IPS DF 4.7 (cell line): ENCODE measurements around the gene PLAU.
"Not testable (repeated sequence)": the region's sequence is repeated elsewhere in the genome, so short reads cannot be mapped to it uniquely, and the experiment has no call there.

Source experiments
- DNase-seq: peaks from one replicate; pipeline ENCODE4 v3.0.0-alpha.2; 2013; ENCODE audit warnings: low spot score; ENCODE audit errors: extremely low read depth

PLAU gene

DNA sequence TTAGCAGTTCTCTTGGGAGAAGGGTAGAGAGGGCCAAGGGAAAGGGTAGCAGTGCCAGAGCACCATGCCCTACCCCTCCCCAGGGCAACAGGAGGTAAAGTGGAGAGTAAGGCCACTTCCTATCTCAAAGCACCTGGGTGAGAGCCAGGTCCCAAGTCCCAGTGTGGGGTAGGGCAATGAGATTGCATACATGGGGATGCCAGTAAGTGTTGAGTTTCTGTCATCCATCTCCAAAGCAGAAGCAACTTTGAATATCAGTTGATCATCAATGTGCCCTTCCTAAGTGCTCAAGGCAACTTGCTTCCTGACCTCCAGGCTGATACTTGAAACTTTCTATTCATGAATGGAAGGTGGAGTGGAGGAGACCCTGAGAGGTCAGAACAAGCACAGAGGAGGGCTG lies 34.4 kb upstream of the PLAU start:
- DNase-seq = no peak

DNA sequence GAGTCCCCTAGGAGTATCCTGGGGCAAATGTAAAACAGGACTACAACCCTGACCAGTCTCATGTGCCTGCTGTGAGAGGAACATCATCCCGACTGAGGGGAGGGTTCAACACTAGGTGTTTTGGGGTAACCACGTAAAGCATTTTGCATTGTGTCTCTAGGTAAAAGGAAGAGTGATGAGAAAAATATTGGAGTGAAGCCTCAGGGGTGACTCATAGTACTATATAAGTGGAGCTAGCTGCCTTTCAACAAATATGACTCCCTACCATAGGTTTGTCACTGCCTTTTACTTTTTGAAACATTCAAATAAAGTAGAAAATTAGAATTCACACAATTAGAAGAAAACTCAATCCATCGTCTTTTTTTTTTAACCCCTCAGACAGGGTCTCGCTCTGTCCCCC lies 34.0 kb upstream of the PLAU start:
- no peak for DNase-seq

DNA sequence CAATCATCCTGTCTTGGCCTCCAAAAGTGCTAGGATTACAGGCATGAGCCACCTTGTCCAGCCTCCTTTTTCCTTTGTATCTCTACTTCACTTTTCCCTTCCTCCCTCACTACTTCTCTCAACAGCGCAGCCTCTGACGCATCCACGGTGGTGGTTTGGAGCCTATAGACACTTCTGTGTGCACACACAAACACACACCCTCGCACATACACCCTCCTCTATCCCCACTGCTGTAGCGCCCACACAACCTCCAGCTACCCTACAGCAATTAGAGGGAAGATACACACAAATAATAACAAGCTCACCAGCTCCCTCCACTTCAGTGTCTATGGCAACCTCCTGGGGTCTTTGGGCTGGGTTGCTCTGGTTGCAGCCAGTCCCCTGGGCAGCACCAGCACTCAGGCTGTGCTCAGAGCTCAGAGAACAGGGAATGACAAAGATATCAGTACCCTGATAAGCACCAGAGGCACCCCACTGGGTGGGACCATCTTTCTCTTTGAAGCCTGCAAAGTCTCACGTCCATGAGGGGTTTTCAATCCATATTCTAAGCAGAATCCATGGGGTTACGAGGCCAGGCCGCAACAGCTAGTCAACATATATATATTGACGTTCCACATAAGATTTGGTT lies 33.3 kb upstream of the PLAU start:
- no peak for DNase-seq

DNA sequence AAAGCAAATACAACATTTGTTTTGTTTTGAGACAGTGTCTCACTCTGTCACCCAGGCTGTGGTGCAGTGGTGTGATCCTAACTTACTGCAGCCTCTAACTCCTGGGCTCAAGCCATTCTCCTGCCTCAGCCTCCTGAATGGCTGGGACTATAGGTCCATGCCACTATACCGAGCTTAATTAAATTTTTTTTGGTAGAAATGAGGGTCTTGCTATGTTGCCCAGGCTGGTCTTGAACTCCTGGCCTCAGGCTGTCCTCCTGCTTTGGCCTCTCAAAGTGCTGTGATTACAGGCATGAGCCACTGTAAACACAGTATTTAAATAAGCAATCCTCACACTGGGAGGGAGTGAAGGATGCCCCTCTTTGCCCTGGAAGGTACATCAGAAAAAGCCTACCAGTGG lies 32.6 kb upstream of the PLAU start:
- no peak for DNase-seq

DNA sequence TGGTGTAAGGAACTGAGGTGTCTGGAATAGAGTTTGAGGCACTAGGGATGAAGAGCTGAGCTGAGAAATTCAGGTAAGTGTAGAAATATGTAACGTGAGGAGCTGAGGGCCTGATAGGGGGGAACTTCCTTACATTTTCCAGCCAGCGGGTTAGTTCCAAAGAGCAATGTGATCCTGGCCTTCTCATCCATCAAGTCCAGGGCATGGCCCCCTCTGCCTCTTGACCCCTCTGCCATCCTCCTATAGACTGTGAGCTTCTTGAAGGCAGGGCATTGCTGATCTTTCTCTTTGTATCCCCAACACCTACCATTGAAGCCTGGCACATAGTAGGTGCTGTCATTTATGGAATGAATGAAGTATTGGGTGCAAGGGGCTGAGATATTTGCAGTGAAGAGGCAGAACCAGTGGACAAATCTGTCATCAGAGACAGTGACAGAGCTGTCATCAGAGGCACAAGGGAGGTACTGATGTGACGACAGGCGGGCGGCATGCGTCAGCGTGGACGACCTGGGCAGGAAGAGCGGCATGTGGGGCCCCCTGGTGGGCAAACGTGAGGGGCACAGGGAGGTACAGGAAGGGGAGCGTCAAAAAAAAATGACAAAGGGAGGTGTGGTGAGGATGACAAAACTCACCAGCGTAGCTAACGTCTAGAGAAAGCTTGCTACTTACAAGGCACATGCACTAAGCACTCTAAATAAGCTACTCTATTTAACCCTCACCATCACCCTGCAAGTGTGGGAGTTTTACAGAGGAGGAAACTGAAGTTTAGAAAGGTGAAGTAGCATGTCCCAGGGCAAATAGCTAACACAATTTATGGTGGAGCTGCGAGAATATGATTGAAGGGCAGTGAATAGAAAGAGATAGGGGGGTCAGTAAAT lies 31.4 kb upstream of the PLAU start:
- no peak for DNase-seq

DNA sequence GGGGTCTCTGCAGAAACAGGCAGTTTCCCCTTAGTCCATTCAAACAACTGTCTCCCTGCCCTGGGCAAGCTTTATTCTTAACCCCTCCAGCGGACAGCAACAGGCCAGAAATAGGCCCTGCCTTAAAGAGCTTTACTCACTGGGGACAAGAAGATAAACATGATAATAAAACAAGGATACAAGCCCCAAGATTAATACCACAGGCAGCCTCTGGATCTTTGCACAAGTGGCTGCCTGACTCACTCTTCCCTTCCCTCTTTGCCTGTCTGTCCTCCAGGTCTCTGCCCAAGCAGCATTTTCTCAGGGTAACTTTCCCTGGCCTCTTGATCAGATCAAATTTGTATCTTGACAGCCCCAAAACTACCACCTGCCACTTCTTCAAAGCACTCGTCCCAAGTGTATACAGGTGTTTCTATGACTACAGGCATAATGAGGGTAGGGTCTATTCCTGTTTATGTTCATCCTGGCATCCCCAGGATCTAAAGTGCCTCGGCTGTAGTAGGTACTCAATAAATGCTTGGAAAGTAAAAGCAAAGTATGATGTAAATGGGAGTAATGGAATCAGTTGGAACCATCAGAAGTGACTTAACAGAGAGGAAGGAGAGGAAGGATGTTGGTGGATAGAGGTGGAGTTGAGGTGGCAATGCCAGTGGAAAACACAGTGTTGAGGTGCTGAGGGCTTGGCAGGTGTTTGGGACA lies 29.6 kb upstream of the PLAU start:
- no peak for DNase-seq

DNA sequence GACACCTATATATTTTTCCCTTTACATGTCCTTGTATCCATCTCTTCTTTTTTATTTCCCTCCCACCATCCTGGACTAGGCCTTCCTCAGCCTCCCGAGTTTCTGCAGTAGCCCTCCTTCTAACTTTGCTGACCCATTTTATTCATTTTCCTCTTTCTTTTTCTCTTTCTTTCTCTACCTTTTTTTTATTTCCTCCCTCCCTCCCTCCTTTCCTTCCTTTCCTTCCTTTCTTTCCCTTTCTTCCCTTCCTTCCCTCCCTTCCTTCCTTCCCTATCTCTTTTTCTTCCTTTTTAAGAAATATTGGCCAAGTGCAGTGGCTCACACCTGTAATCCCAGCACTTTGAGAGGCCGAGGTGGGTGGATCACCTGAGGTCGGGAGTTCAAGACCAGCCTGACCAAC lies 26.9 kb upstream of the PLAU start:
- no peak for DNase-seq

DNA sequence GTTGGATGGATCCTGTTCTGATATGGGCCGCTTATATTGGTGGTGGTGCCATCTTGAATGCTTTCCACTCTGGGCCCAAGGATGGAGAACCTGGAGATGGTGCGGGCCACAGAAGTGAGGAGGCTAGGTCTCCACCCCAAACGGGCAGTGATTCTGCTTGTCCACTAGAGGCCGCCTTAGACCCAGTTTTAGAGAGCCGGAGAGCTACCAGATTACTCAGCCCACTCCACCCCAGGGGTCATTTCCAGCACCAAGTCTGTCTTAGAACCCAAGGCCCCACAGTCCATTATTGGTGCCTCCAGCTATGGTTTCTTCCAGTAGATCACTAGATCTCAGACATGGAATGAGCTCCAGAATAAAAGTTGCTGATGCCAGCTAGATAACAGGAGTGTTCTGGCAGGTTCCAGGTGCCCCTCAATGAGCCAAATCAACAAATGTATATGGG lies 24.8 kb upstream of the PLAU start:
- peak; percentile 74 for DNase-seq

DNA sequence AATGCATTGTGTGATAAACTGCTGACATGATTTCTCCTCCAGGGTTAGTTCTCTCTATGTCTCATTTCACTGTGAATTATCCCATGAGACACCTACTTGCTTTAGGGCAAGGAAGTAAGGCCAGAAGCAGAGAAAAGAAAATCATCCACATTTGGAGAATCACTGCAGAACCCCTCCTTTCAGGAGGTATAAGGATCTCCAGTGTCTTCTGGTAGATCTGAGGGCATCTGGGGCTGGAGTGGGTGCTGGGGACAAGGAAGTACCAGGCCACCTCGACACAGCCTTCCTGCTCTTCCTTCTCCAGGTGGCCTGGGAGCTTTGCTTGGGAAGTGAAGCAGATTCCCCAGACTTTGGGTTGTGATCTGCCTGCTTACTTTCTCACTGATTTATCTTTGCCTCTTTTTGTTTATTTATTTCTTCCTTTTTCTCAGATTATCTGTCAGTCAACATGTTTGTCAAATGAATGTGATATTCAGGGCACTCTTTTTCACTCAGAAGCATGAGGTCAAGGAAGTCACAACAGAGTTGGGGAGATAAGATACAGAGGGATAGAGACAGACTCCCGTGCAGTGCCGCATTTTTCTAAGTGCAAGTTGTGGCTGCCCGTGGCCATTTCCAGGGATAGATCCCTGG lies 24.2 kb upstream of the PLAU start:
- DNase-seq = no peak

DNA sequence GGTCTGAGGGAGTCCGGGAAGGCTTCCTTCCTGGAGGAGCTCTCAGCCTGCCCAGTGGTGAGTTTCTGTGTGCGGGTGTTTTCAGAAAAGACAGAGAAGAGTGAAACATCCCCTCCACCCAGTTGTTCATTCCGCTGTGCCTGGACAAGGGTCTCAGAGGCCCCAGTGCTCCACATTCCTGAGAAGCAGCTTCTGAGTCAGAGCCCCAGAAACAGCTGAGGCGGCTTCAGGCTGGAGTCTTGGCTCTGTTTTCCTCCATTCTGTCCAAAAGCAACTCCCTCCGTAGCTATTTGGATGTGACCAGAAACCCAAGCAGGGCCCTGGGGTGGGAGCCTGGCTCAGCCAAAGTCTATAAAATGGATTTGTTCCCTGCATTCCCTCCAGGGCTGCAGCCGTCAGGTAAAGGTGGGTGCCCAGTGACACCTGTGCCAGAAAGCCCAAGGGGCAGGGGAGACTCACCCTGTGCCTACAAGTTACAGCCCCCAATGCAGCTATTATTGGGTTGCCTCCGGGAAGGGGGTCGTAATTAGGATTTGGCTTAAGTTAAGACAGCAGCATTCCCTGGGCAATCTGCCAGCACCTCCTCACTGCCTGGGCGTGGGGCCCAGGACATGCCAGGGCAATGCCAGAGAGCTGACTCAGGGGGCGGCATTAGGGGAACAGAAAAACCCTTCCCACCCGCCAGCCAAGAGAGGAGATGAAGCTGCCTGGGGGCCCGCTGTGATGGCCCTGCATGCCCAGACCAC lies 23.5 kb upstream of the PLAU start:
- DNase-seq = no peak

DNA sequence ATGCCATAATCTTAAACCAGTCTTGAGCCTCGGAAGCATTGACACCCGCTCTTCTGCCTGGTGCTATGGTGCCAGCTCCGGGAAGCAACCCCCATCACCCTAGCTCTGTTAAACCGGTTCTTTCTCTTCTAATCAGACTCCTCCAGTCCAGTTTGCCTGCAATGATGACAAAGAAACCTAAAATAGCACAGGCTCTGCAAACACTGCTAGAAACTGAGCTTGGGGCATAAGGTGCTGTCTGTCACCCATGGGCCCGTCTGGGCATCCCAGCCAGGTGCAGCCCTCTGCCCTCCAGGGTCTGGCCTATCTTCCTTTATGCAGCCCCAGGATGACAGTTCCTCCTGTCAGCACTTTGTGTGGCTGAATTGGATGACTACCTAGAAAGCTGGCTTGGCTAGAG lies 22.4 kb upstream of the PLAU start:
- no peak for DNase-seq

DNA sequence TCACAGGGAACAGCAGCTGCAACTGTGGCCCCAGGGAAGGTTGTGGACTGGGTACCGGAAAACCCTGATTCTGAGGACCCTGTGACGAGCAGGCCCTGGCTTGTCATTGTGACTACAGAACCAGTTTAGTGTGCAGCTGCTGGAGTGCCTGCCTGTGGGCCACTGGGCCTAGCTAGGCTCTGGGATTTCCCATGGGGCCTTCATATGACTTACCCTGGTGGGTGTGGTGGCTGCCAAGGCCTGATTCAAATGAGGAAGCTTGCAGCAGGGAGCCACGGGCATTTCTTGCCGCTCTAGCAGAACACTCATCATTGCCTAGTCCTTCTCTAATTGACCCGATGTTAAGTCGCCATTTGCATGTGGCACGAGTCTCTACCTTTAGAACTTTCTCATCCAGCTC lies 21.9 kb upstream of the PLAU start:
- no peak for DNase-seq

DNA sequence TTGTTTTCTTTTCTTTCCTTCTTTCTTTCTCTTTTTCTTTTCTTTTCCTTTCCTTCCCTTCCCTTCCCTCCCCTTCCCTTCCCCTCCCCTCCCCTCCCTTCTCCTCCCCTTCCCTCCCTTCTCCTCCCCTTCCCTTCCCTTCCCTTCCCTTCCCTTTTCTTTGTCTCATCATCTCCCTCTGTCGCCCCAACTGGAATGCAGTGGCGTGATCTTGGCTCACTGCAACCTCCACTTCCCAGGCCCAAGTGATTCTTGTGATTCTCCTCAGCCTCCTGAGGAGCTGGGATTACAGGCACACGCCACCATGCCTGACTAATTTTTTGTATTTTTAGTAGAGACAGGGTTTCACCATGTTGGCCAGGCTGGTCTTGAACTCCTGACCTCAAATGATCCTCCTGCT lies 21.5 kb upstream of the PLAU start:
- not testable (repeated sequence) for DNase-seq

DNA sequence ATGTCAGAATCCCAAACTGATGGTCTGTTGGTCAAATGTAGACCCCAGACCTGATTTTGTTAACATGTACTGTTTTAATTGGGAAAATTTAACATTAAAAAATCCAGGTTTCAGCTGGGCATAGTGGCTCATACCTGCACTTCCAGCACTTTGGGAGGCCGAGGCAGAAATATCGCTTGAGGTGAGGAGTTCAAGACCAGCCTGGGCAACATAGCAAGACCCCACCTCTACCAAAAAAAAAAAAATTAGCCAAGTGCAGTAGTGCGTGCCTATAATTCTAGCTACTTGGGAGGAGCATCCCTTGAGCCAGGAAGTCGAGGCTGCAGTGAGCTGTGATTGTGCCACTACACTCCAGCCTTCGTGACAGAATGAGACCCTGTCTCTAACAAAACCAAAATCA lies 20.7 kb upstream of the PLAU start:
- no peak for DNase-seq

DNA sequence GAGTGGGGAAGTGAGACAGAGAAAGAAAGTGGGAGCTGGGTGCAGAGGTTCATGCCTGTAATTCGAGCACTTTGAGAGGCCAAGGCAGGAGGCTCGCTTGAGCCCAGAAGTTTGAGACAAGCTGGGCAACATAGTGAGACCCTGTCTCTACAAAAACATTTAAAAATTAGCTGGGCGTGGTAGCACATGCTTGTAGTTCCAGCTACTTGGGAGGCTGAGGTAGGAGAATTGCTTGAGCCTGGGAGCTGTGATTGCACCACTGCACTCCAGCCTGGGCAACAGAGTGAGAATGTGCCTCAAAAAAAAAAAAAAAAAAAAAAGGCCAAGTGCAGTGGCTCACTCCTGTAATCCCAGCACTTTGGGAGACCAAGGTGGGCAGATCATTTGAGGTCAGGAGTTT lies 20.1 kb upstream of the PLAU start:
- not testable (repeated sequence) for DNase-seq

DNA sequence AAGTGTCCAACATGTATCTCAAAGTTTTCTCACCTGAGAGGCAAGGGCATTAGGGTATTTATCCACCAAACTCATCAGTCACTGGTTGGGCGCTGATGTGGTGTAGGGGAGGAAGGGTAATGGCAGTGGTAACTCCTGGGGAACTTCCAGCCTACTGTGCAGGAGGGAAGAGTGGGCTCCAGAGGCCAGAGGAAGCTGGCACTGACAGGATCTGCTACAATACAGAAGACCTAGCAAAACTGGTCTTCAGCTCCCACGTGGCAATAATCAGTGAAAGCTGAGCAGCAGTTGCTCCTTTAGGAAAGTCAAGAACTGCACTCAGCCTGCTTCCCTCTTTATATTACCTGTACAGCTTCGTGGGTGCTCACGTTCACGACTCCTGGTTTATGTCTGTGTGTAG lies 19.4 kb upstream of the PLAU start:
- DNase-seq = no peak

DNA sequence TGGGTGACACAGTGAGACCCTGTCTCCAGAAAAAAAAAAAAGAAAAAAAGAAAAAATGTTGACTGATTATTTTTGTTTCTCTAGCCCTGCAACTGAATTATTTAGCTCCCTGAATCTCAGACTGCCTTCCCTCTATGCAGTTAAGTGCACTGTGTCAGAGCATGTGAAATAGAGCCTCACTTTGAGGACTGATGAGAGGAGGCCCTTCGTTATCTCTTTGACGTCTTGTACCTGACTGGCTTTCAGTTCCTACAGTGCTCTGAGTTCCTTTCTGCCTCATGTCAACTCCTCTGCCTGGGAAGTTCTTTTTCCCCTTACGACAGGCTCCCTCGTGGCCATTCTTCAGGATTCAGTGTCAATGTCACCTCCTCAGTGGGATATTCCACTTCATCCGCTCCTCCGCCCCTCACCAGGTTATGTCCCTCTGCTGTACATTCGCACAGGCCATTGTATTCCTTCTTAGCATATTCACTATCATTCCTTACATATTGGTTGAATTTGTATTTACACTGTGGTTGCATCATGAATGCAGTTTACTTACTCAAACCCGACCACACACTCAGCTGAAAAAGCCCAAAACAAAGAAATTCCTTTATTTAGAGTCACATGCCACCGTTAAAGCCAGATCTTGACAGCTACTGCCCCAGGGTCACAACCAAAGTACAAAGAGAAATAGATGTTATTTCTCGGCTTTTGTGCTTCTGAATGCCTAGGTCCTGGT lies 18.5 kb upstream of the PLAU start:
- no peak for DNase-seq

DNA sequence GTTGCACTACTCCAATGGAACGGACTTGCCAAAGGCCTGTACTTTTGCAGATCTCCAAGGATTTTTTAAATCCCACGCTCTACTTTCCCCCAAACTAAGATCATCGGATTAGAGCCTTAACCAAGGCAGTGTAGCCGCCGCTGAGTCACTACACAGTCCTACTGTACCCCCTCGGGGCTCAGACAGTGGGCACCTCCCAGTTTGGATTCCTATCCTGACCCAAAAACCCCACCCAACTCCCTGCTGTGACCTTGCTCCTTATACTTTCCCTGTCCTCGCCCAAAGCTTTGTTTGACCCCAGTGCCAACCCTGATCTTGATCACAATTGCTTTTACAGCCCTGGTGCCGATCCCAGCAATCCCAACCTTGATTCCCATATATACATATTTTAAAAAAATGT lies 17.5 kb upstream of the PLAU start:
- no peak for DNase-seq

DNA sequence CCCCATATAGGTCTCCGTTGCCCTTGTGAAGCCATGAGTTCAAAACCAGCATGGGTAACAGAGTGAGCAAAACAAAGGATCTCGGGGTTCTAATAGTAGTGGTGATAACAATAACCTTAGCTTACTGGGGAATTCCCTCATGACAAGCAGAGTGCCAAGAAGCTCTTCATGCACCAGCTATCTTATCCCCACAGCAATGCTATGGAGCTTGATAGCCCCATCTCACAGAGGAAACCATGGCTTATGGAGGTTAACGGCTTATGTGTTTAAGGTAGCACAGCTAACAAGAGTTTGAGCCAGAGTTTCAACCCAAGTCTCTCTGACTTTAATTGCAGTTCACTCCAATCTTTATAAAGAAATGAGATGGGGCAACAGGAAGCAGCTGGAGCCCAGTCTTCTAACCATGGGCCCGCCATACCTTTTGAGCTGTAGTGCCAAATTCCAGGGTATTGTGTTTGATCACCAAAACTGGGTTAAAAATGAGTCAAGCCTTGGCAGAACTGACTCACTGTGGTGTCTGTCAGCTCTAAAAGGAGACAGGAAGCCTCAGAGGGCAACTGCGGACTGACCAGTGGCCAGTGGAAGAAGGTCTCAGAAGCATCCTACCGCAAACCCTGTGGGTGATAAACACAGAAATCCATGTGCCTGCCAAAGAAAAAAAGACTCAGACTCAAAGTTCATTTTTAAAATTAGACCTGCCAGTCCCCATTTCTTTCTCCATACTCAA lies 16.5 kb upstream of the PLAU start:
- no peak for DNase-seq

DNA sequence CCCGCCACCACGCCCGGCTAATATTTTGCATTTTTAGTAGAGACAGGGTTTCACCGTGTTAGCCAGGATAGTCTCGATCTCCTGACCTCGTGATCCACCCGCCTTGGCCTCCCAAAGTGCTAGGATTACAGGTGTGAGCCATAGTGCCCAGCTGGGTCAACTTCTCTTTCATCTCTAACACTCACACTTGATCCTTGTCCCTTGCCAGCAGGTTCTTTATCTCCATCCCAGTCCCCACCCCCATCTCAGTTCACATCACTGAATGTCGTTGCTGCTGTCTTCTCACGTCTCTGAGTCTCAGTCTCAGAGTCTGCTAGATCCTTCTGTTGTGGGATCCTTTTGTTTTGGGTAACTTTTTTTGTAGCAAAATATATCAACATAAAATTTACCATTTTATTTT lies 15.6 kb upstream of the PLAU start:
- DNase-seq = not testable (repeated sequence)
